ENCODE data around the gene HNRNPA0. TPM values are rescaled to one million over a fixed set of nuclear protein-coding genes. Genes with fewer than 3 reads are reported as not detected.

Gene HNRNPA0
- total RNA-seq, 6 donors from 2014 or later, result 8.4 to 26.3 (median 14.6) TPM

DNA sequence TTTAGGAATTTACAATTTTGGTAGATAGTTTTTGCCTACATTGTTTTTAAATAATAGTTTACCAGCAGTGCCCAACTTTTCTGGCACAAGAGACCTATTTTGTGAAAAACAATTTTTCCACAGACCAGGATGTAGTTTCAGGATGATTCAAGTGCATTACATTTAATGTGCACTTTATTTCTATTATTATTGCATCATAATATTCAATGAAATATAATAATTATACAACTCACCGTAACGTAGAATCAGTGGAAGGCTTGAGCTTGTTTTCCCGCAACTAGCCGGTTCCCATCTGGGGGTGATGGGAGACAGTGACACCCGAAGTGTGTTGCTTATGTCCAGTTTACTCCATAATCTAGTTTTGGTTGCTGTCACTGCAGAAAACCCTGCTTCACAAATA, 3.5 kb upstream of the HNRNPA0 start:
- Histone ChIP-seq H3K4me1 (peaks cover 3 to 9% (median 6%) of the 10 kb centered on the region in 4 donors), H3K4me3 (no peak overlapping the region), H3K9me3 (no peaks in the 10 kb centered on the region), H3K36me3 (no peaks in the 10 kb centered on the region), H3K27me3 (no peaks in the 10 kb centered on the region), H3K27ac (no peak overlapping the region)
- WGBS, 2 donors, result 93 to 95% methylated on average over 5 of the region's 5 CpGs
- ATAC-seq (ENCODE audit: low FRiP score in 2 of 2), result no peak
- TF ChIP-seq EP300 (IDR thresholded peaks at IDR 0.05) (no peak), POLR2A (IDR thresholded peaks at IDR 0.05) (no peak), POLR2AphosphoS5 (IDR thresholded peaks at IDR 0.05) (no peak)
- no peak for DNase-seq

DNA sequence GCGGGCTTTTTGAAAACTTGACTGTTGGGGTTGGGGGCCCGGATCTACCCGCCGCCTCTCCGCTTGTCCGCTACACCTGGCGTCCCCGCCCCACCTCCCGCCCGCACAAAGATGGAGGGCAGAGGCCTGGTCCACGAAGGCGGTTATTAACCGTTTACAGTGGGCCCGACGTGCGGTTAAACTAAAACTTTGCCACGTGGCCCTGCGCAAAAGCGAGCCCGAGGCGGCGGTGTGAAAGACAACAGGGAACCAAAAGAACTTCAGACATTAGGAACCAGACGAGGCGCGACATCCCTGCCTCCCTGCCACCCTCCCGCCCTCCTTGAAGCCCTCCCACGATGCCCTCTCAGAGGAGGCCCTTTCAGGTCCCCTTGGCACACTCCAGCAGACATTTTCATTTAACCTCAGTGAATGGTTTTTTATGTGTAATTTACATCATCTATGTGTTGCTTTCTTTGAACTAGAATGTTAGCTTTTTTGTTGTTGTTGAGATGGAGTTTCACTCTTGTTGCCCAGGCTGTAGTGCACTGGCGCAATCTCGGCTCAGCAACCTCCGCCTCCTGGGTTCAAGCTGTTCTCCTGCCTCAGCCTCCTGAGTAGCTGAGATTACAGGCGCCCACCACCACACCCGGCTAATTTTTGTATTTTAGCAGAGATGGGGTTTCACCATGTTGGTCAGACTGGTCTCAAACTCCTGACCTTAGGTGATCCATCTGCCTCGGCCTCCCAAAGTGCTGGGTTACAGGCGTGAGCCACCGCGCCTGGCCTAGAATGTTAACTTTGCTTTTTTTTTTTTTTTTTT, 999 bp upstream of the HNRNPA0 start:
- no peak for TF ChIP-seq POLR2AphosphoS5 (IDR thresholded peaks at IDR 0.05)
- TF ChIP-seq EP300 (IDR thresholded peaks at IDR 0.05), result no peak
- TF ChIP-seq POLR2A (IDR thresholded peaks at IDR 0.05), result no peak
- no peak for TF ChIP-seq CTCF (IDR thresholded peaks at IDR 0.05)
- H3K9me3 ChIP-seq, result no peaks in the 10 kb centered on the region
- H3K36me3 ChIP-seq, result no peaks in the 10 kb centered on the region
- no peaks in the 10 kb centered on the region for H3K27me3 ChIP-seq
- H3K4me3 ChIP-seq, result peak overlapping the region; percentile 37 to 88 (median 72)
- 27 to 53% methylated on average over 20 to 35 of the region's 36 CpGs for WGBS, 2 donors
- H3K27ac ChIP-seq, result peak overlapping the region; percentile 97 to 99 (median 98)
- no peak for DNase-seq
- H3K4me1 ChIP-seq, result peaks cover 22 to 33% (median 25%) of the 10 kb centered on the region in 4 donors
- peak; percentile 37 for ATAC-seq (ENCODE audit: low FRiP score in 2 of 2)

DNA sequence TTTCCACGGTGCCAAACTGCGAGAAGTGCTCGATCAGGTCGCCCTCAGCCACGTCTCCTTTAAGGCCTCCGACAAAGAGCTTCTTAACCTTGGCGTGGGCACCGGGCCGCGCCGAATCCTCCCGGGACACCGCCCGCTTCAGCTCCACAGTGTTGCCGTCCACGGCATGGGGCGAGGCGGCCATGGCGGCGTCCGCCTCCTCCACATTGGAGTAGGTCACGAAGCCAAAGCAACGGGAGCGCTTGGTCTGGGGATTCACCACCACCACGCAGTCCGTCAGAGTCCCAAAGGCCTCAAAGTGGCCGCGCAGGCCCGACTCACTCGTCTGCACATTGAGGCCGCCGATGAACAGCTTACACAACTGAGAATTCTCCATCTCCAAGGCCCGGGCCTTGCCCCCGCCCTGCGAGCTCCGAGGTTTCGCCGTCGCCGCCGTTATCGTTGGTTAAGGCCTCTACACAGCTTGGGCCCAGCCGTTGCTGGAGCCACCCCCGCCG, 424 bp downstream of the HNRNPA0 start:
- DNase-seq (peak in 1 of 2 donors; percentile 93), ATAC-seq (ENCODE audit: low FRiP score in 2 of 2) (peak; percentile 52 to 63)
- Histone ChIP-seq H3K4me1 (peaks cover 22 to 42% (median 25%) of the 10 kb centered on the region in 4 donors), H3K36me3 (no peaks in the 10 kb centered on the region), H3K9me3 (no peaks in the 10 kb centered on the region), H3K27me3 (no peaks in the 10 kb centered on the region), H3K4me3 (peak overlapping the region; percentile 69 to 93 (median 81)), H3K27ac (peak overlapping the region; percentile 97 to 99 (median 98))
- TF ChIP-seq EP300 (IDR thresholded peaks at IDR 0.05), result no peak
- TF ChIP-seq CTCF (IDR thresholded peaks at IDR 0.05), result no peak
- no peak for TF ChIP-seq POLR2A (IDR thresholded peaks at IDR 0.05)
- TF ChIP-seq POLR2AphosphoS5 (IDR thresholded peaks at IDR 0.05), result no peak
- WGBS, 2 donors, result 0% methylated on average over 8 to 43 of the region's 45 CpGs

- H3K27ac ChIP-seq, result peak overlapping the region; percentile 97 to 99 (median 98)
- DNase-seq (peak; percentile 51 to 92), ATAC-seq (ENCODE audit: low FRiP score in 2 of 2) (peak in 1 of 2 donors; percentile 2)
- WGBS, 2 donors, result 0 to 1% methylated on average over 5 to 34 of the region's 63 CpGs
- TF ChIP-seq CTCF (IDR thresholded peaks at IDR 0.05) (no peak), POLR2A (IDR thresholded peaks at IDR 0.05) (no peak), POLR2AphosphoS5 (IDR thresholded peaks at IDR 0.05) (no peak), EP300 (IDR thresholded peaks at IDR 0.05) (no peak)
- H3K4me1 ChIP-seq, result peaks cover 22 to 42% (median 25%) of the 10 kb centered on the region in 4 donors
- H3K9me3 ChIP-seq, result no peaks in the 10 kb centered on the region
- H3K4me3 ChIP-seq, result peak overlapping the region; percentile 69 to 93 (median 81)
- H3K36me3 ChIP-seq, result no peaks in the 10 kb centered on the region
- H3K27me3 ChIP-seq, result no peaks in the 10 kb centered on the region
Measured at GRCh38 chr5:137752905-137753690, 1.1 kb downstream of the HNRNPA0 start.
